A549 (cell line): ENCODE data around the gene MROH2A. TPM values are rescaled to one million over a fixed set of nuclear protein-coding genes. Genes with fewer than 3 reads are reported as not detected.

Source experiments
- ATAC-seq, 2 experiments: fragments of 200-7000 bp in 1 of 2; fragments of >200 bp in 1 of 2; cut with Nextera tagmentation in 1 of 2; cut with Tn5 transposase in 1 of 2; 3 replicates each; pipeline versions ENCODE4 v1.8.0 to v1.9.1; 2018 to 2020; ENCODE audit warnings: mild to moderate bottlenecking in 1 of 2, moderate library complexity in 1 of 2
- CTCF ChIA-PET: fragments of 300-600 bp; sonication (Branson Sonifier 250); formaldehyde crosslinking; extraction: SDS; loops from one replicate; lab custom pipeline; 2021; ENCODE audit warnings: antibody characterized with exemption, inconsistent platforms; lab: Yijun Ruan, JAX
- POLR2A ChIA-PET: fragments of 350-600 bp; formaldehyde crosslinking; extraction: SDS; loops from one replicate; lab custom pipeline; 2021; ENCODE audit warnings: antibody characterized with exemption, inconsistent platforms; lab: Yijun Ruan, JAX
- DNase-seq, 2 experiments: peaks; one replicate each; pipeline versions ENCODE4 v3.0.0 to v3.0.0-alpha.2; 2011 to 2016; ENCODE audit warnings: low read depth in 1 of 2, low spot score in 1 of 2
- FAIRE-seq: peaks from 2 replicates; lab custom pipeline; 2011; peaks lifted over from hg19 to GRCh38; lab: Jason Lieb, UNC
- H3K27ac ChIP-seq, 2 experiments: fragments of >200 bp; sonication (Bioruptor Twin); formaldehyde crosslinking; 3 replicates each; pipeline ENCODE4 v1.5.1; 2016 to 2017
- H3K4me1 ChIP-seq: fragments of >200 bp; sonication (Bioruptor Twin); formaldehyde crosslinking; 3 replicates; pipeline ENCODE4 v1.6.1; 2016
- H3K4me2 ChIP-seq: fragments of >200 bp; sonication (Bioruptor Twin); formaldehyde crosslinking; 3 replicates; pipeline ENCODE4 v1.6.1; 2016
- H3K4me3 ChIP-seq: fragments of >200 bp; sonication (Bioruptor Twin); formaldehyde crosslinking; 3 replicates; pipeline ENCODE4 v1.5.1; 2016
- H3K9me3 ChIP-seq: fragments of >200 bp; sonication (Bioruptor Twin); formaldehyde crosslinking; 3 replicates; pipeline ENCODE4 v1.6.1; 2016
- CBX8 ChIP-seq: fragments of 200-600 bp; sonication (generic); IDR thresholded peaks from 2 replicates; pipeline ENCODE4 v1.6.1; 2016
- EHMT2 ChIP-seq: fragments of 200-600 bp; sonication (generic); IDR thresholded peaks from 2 replicates; pipeline ENCODE4 v1.6.1; 2016; ENCODE audit warnings: antibody characterized with exemption, low read depth, mild to moderate bottlenecking, moderate library complexity
- FOSL2 ChIP-seq, 2 experiments: fragments of 450-650 bp in 1 of 2; fragments of >200 bp in 1 of 2; sonication (Bioruptor Twin) in 1 of 2; formaldehyde crosslinking; IDR thresholded peaks; 2 replicates each; pipeline versions ENCODE4 v1.5.0 to v1.6.1; 2016 to 2020; ENCODE audit warnings: mild to moderate bottlenecking in 1 of 2, moderate library complexity in 1 of 2
- KDM5A ChIP-seq: fragments of 200-600 bp; sonication (generic); IDR thresholded peaks from 2 replicates; pipeline ENCODE4 v1.6.1; 2016; ENCODE audit warnings: antibody characterized with exemption, mild to moderate bottlenecking
- PHF8 ChIP-seq: fragments of 200-600 bp; sonication (generic); IDR thresholded peaks from 2 replicates; pipeline ENCODE4 v1.6.1; 2016; ENCODE audit warnings: low read depth, mild to moderate bottlenecking, antibody characterized with exemption, moderate library complexity, borderline replicate concordance
- SREBF2 ChIP-seq: fragments of 450-650 bp; IDR thresholded peaks from 2 replicates; pipeline ENCODE4 v1.6.1; 2014; ENCODE audit warnings: mild to moderate bottlenecking, moderate library complexity
- ZSCAN20 ChIP-seq: fragments of 250-450 bp; sonication (Bioruptor Pico); IDR thresholded peaks from 2 replicates; pipeline ENCODE4 v1.8.0; 2022; ENCODE audit warnings: mild to moderate bottlenecking, moderate library complexity
- WGBS: methylation state at CpG from one replicate; pipeline ENCODE4 v1.1.6; 2017; ENCODE audit errors: missing lambda C conversion rate; 5-methylcytosine and 5-hydroxymethylcytosine counted together
- polyA plus RNA-seq, 4 experiments: library from polyadenylated mRNA; depleted of rRNA in 3 of 4; stranded (reverse); fragments of >200 nt; fragmentation: RNase III in 1 of 4; extraction: RNeasy Plus Mini Kit Qiagen cat#74134 plus additional on column Dnase treatment in 1 of 4; gene quantifications; 2 replicates in 3 of 4; 3 replicates in 1 of 4; pipeline ENCODE4 v1.2.3, GENCODE V29; 2011 to 2017
- TF ChIP-seq, protein P1 (sequence below): fragments of 250-450 bp; sonication (Bioruptor Pico); IDR thresholded peaks from 2 replicates; pipeline ENCODE4 v1.5.0; 2020; ENCODE audit warnings: low read depth, mild to moderate bottlenecking, moderate library complexity
- TF ChIP-seq, protein P2 (sequence below): fragments of 250-450 bp; sonication (Bioruptor Pico); IDR thresholded peaks from 2 replicates; pipeline ENCODE4 v1.5.0; 2021; ENCODE audit warnings: mild to moderate bottlenecking, moderate library complexity, borderline replicate concordance
- TF ChIP-seq, protein P3 (sequence below): IDR thresholded peaks from 2 replicates; pipeline ENCODE4 v1.6.1; 2012
- TF ChIP-seq, protein P4 (sequence below): IDR thresholded peaks from 2 replicates; pipeline ENCODE4 v1.6.1; 2012; ENCODE audit warnings: low read depth, borderline replicate concordance
- TF ChIP-seq, protein P5 (sequence below): fragments of 200-600 bp; sonication (generic); IDR thresholded peaks from 2 replicates; pipeline ENCODE4 v1.6.1; 2016; ENCODE audit warnings: antibody characterized with exemption, mild to moderate bottlenecking, moderate library complexity

Gene MROH2A
- polyA plus RNA-seq, 2 of the 4 experiments (the other 2 are of a cell fraction) = 0.10 to 0.63 TPM

DNA sequence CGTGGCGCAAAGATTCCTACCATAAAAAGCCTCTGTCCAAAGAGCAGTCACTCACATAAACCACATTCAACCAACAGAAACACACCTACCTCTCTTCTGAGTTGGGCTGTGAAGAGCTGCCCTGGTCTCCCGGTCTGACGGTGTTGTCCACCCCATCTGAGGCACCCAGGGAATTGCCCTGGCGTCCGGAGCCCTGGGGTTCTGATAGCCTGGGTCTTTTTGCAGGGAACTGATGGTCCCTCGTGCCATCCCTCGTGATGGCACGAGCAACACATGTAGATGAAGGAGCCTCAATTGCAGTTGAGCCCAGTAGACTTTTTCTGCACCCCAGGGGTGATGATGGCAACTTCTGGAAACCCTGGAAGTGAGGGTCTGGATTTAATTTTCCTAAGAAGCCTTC is 62.4 kb downstream of the MROH2A start:
- H3K4me3 ChIP-seq = no peak overlapping the region
- peak overlapping the region in 1 of 2 experiments; percentile 91; a peak in 3 of 6 replicates for H3K27ac ChIP-seq
- POLR2A ChIA-PET = no interaction called here
- H3K4me2 ChIP-seq = peak overlapping the region; percentile 34; the same call in 2 of the 3 replicates
- TF ChIP-seq SREBF2 (no peak), KDM5A (no peak), FOSL2 (IDR thresholded peaks at IDR 0.05) (no peak), FOSL2 (CRISPR knock-in tag; IDR thresholded peaks at IDR 0.05) (no peak), ZSCAN20 (CRISPR knock-in tag) (no peak), CBX8 (no peak)
- TF ChIP-seq, protein P1, sequence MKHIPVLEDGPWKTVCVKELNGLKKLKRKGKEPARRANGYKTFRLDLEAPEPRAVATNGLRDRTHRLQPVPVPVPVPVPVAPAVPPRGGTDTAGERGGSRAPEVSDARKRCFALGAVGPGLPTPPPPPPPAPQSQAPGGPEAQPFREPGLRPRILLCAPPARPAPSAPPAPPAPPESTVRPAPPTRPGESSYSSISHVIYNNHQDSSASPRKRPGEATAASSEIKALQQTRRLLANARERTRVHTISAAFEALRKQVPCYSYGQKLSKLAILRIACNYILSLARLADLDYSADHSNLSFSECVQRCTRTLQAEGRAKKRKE (CRISPR knock-in tag) = no peak
- H3K9me3 ChIP-seq = no peaks in the 10 kb centered on the region
- FAIRE-seq = no peak
- CTCF ChIA-PET = interaction anchor here (1.1 to 6.4 kb wide), 4 partner anchors 8 to 397 kb away, joined by 3 to 28 read pairs (median 12); no protein-coding TSS in a partner anchor
- H3K4me1 ChIP-seq = peaks cover 74% of the 10 kb centered on the region
- no peak for DNase-seq
- no peak for ATAC-seq
- WGBS = 89% methylated on average over 9 of the region's 9 CpGs

DNA sequence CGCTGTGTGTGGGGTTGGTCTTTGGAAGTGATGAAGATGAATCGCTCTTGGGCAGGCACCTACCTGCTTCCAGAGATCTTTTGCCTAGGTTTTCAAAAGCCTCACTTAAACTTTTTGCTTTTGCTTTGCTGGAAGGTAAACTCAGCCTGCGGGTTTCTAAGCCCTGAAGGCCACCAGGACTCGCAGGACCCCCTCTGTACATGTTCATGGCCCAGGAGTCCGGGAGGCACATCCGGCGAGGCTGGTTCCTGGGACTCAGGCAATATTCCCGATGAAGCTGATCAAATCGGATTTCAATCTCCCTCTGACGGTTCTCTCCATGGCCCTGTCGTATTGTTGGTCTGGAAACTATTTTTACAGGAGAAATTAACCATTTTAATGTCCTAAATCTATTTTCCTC is 63.1 kb downstream of the MROH2A start:
- CTCF ChIA-PET = interaction anchor here (1.1 to 6.4 kb wide), 4 partner anchors 8 to 398 kb away, joined by 3 to 28 read pairs (median 6); no protein-coding TSS in a partner anchor
- H3K4me3 ChIP-seq = no peak overlapping the region
- TF ChIP-seq EHMT2 (no peak), PHF8 (no peak)
- TF ChIP-seq, protein P2, sequence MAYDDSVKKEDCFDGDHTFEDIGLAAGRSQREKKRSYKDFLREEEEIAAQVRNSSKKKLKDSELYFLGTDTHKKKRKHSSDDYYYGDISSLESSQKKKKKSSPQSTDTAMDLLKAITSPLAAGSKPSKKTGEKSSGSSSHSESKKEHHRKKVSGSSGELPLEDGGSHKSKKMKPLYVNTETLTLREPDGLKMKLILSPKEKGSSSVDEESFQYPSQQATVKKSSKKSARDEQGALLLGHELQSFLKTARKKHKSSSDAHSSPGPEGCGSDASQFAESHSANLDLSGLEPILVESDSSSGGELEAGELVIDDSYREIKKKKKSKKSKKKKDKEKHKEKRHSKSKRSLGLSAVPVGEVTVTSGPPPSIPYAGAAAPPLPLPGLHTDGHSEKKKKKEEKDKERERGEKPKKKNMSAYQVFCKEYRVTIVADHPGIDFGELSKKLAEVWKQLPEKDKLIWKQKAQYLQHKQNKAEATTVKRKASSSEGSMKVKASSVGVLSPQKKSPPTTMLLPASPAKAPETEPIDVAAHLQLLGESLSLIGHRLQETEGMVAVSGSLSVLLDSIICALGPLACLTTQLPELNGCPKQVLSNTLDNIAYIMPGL (CRISPR knock-in tag) = no peak
- TF ChIP-seq, protein P3, sequence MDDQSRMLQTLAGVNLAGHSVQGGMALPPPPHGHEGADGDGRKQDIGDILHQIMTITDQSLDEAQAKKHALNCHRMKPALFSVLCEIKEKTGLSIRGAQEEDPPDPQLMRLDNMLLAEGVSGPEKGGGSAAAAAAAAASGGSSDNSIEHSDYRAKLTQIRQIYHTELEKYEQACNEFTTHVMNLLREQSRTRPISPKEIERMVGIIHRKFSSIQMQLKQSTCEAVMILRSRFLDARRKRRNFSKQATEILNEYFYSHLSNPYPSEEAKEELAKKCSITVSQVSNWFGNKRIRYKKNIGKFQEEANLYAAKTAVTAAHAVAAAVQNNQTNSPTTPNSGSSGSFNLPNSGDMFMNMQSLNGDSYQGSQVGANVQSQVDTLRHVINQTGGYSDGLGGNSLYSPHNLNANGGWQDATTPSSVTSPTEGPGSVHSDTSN = no peak
- TF ChIP-seq, protein P4, sequence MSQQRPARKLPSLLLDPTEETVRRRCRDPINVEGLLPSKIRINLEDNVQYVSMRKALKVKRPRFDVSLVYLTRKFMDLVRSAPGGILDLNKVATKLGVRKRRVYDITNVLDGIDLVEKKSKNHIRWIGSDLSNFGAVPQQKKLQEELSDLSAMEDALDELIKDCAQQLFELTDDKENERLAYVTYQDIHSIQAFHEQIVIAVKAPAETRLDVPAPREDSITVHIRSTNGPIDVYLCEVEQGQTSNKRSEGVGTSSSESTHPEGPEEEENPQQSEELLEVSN = no peak
- TF ChIP-seq, protein P5, sequence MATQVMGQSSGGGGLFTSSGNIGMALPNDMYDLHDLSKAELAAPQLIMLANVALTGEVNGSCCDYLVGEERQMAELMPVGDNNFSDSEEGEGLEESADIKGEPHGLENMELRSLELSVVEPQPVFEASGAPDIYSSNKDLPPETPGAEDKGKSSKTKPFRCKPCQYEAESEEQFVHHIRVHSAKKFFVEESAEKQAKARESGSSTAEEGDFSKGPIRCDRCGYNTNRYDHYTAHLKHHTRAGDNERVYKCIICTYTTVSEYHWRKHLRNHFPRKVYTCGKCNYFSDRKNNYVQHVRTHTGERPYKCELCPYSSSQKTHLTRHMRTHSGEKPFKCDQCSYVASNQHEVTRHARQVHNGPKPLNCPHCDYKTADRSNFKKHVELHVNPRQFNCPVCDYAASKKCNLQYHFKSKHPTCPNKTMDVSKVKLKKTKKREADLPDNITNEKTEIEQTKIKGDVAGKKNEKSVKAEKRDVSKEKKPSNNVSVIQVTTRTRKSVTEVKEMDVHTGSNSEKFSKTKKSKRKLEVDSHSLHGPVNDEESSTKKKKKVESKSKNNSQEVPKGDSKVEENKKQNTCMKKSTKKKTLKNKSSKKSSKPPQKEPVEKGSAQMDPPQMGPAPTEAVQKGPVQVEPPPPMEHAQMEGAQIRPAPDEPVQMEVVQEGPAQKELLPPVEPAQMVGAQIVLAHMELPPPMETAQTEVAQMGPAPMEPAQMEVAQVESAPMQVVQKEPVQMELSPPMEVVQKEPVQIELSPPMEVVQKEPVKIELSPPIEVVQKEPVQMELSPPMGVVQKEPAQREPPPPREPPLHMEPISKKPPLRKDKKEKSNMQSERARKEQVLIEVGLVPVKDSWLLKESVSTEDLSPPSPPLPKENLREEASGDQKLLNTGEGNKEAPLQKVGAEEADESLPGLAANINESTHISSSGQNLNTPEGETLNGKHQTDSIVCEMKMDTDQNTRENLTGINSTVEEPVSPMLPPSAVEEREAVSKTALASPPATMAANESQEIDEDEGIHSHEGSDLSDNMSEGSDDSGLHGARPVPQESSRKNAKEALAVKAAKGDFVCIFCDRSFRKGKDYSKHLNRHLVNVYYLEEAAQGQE = no peak
- TF ChIP-seq, all 56 proteins: peak for 0
- H3K4me2 ChIP-seq = peak overlapping the region; percentile 22; the same call in 2 of the 3 replicates
- WGBS = 94% methylated on average over 11 of the region's 11 CpGs
- DNase-seq = no peak
- no peak for FAIRE-seq
- peak overlapping the region in 1 of 2 experiments; percentile 91; a peak in 3 of 6 replicates for H3K27ac ChIP-seq
- POLR2A ChIA-PET = no interaction called here
- no peak for ATAC-seq
- H3K4me1 ChIP-seq = peaks cover 71% of the 10 kb centered on the region
- H3K9me3 ChIP-seq = no peaks in the 10 kb centered on the region
